B cell (primary cell): Measurements from ENCODE around the gene COL5A1. TPM values are rescaled to one million over a fixed set of nuclear protein-coding genes. Genes with fewer than 3 reads are reported as not detected.

ENCODE experiments used
- ATAC-seq: fragments of 200-7000 bp; cut with Tn5 transposase; one replicate; pipeline ENCODE4 v1.10.0; 2021; ENCODE audit warnings: low read depth, mild to moderate bottlenecking, moderate number of reproducible peaks, moderate library complexity
- CTCF ChIA-PET: fragments of 350-600 bp; sonication (Branson Sonifier 250); formaldehyde crosslinking; loops from one replicate; lab custom pipeline; 2021; ENCODE audit warnings: antibody characterized with exemption, inconsistent platforms; lab: Charles Lee
- POLR2A ChIA-PET: fragments of 350-600 bp; sonication (Branson Sonifier 250); formaldehyde crosslinking; loops from one replicate; lab custom pipeline; 2021; ENCODE audit warnings: antibody characterized with exemption; lab: Charles Lee
- DNase-seq: peaks from one replicate; pipeline ENCODE4 v3.0.0; 2013
- H2AFZ ChIP-seq: 2 replicates; pipeline ENCODE4 v1.6.1; 2012; ENCODE audit warnings: mild to moderate bottlenecking, low read depth, low read length; ENCODE audit not compliant: insufficient read depth, poor library complexity, severe bottlenecking
- H3K27ac ChIP-seq, 2 donors: 1 replicate in 1 of 2; 2 replicates in 1 of 2; pipeline ENCODE4 v1.5.1; 2012 to 2013; ENCODE audit warnings: low read length in 2 of 2, mild to moderate bottlenecking in 2 of 2, moderate library complexity in 1 of 2
- H3K27me3 ChIP-seq, 4 experiments: fragments of 200-600 bp in 1 of 4; sonication (generic) in 1 of 4; replicated peaks in 1 of 4; 1 replicate in 2 of 4; 2 replicates in 2 of 4; pipeline versions ENCODE4 v1.6.1 to v1.7.0; 2013 to 2016; ENCODE audit warnings: low read length in 3 of 4, mild to moderate bottlenecking in 2 of 4, mixed read lengths in 1 of 4, moderate library complexity in 1 of 4; ENCODE audit not compliant: insufficient read depth in 4 of 4, control insufficient read depth in 3 of 4; ENCODE audit errors: control extremely low read depth in 1 of 4
- H3K36me3 ChIP-seq, 2 experiments: replicated peaks in 1 of 2; 1 replicate in 1 of 2; 2 replicates in 1 of 2; pipeline versions ENCODE4 v1.6.1 to v1.7.1; 2013; ENCODE audit warnings: low read length in 1 of 2; ENCODE audit not compliant: insufficient read depth in 2 of 2, control insufficient read depth in 1 of 2; ENCODE audit errors: control extremely low read depth in 1 of 2, extremely low read depth in 1 of 2
- H3K4me1 ChIP-seq, 2 donors: fragments of 200-600 bp in 1 of 2; sonication (generic) in 1 of 2; 1 replicate in 1 of 2; 2 replicates in 1 of 2; pipeline versions ENCODE4 v1.5.1 to v1.6.1; 2013 to 2017; ENCODE audit warnings: low read length in 2 of 2; ENCODE audit not compliant: control insufficient read depth in 2 of 2, insufficient read depth in 2 of 2
- H3K4me2 ChIP-seq: replicated peaks from 2 replicates; pipeline ENCODE3; 2012; ENCODE audit warnings: mild to moderate bottlenecking, low read depth, low read length; ENCODE audit not compliant: poor library complexity, severe bottlenecking
- H3K4me3 ChIP-seq, 5 experiments: fragments of 200-600 bp in 1 of 5; sonication (generic) in 1 of 5; 1 replicate in 3 of 5; 2 replicates in 2 of 5; pipeline versions ENCODE4 v1.5.1 to v1.7.0; 2011 to 2016; ENCODE audit warnings: low read length in 4 of 5, mild to moderate bottlenecking in 4 of 5, low read depth in 2 of 5, control low read depth in 1 of 5, moderate library complexity in 1 of 5; ENCODE audit not compliant: insufficient read depth in 1 of 5; ENCODE audit errors: control extremely low read depth in 1 of 5, extremely low read depth in 1 of 5
- H3K79me2 ChIP-seq: fragments of 200-600 bp; sonication (generic); one replicate; pipeline ENCODE4 v1.6.0; 2016; ENCODE audit warnings: low read length; ENCODE audit not compliant: control insufficient read depth, insufficient read depth
- H3K9ac ChIP-seq: fragments of 200-600 bp; sonication (generic); 2 replicates; pipeline ENCODE4 v1.6.1; 2017; ENCODE audit warnings: mild to moderate bottlenecking, low read length, moderate library complexity
- H3K9me3 ChIP-seq, 3 donors: one replicate each; pipeline versions ENCODE4 v1.6.1 to v1.7.1; 2013; ENCODE audit warnings: low read length in 2 of 3; ENCODE audit not compliant: control insufficient read depth in 2 of 3, insufficient read depth in 1 of 3; ENCODE audit errors: control extremely low read depth in 1 of 3
- H4K20me1 ChIP-seq: 2 replicates; pipeline ENCODE4 v1.6.0; 2012; ENCODE audit warnings: mild to moderate bottlenecking, low read length; ENCODE audit not compliant: insufficient read depth, control insufficient read depth, poor library complexity, severe bottlenecking
- H3K27ac Mint-ChIP-seq: one replicate; pipeline ENCODE4 v1.8.0; 2021; ENCODE audit warnings: mixed read lengths
- H3K27me3 Mint-ChIP-seq: one replicate; pipeline ENCODE4 v1.8.0; 2021; ENCODE audit warnings: mixed read lengths
- H3K4me1 Mint-ChIP-seq: one replicate; pipeline ENCODE4 v1.8.0; 2021; ENCODE audit warnings: mixed read lengths
- H3K4me3 Mint-ChIP-seq: one replicate; pipeline ENCODE4 v1.8.0; 2021; ENCODE audit warnings: mixed read lengths
- H3K9me3 Mint-ChIP-seq: one replicate; pipeline ENCODE4 v1.8.0; 2022; ENCODE audit warnings: mixed read lengths; ENCODE audit not compliant: insufficient read depth
- CTCF ChIP-seq: fragments of 200-600 bp; IDR thresholded peaks from one replicate; pipeline ENCODE4 v1.8.0; 2022; ENCODE audit warnings: antibody characterized with exemption, mild to moderate bottlenecking
- EZH2 ChIP-seq: IDR thresholded peaks from 2 replicates; pipeline ENCODE4 v1.6.1; 2012; ENCODE audit warnings: borderline replicate concordance, low read depth, mild to moderate bottlenecking, moderate library complexity, low read length; ENCODE audit not compliant: insufficient read depth, poor library complexity, severe bottlenecking
- WGBS: methylation state at CpG from one replicate; pipeline ENCODE4 v1.1.5; 2013; ENCODE audit warnings: missing lambda C conversion rate; ENCODE audit not compliant: insufficient coverage; 5-methylcytosine and 5-hydroxymethylcytosine counted together
- intact Hi-C: fragments of 100-400 bp; cut with micrococcal nuclease; formaldehyde crosslinking; loops from one replicate; pipeline ENCODE4 v1.10.0; 2022
- polyA plus RNA-seq: library from polyadenylated mRNA; depleted of rRNA; stranded (reverse); fragments of >200 nt; gene quantifications from 2 replicates; pipeline ENCODE4 v1.2.3, GENCODE V29; 2012
- total RNA-seq, 2 donors: library from RNA; stranded (reverse); fragments of 120-200 nt in 1 of 2; gene quantifications; 1 replicate in 1 of 2; 2 replicates in 1 of 2; pipeline versions ENCODE4 v1.2.3 to v1.2.4, GENCODE V29; 2013 to 2022

COL5A1 gene
- total and polyA plus RNA-seq, 2 donors (not counting 1 experiment from before 2014, with no cell fraction given): 0.06 TPM; not detected in 1

DNA sequence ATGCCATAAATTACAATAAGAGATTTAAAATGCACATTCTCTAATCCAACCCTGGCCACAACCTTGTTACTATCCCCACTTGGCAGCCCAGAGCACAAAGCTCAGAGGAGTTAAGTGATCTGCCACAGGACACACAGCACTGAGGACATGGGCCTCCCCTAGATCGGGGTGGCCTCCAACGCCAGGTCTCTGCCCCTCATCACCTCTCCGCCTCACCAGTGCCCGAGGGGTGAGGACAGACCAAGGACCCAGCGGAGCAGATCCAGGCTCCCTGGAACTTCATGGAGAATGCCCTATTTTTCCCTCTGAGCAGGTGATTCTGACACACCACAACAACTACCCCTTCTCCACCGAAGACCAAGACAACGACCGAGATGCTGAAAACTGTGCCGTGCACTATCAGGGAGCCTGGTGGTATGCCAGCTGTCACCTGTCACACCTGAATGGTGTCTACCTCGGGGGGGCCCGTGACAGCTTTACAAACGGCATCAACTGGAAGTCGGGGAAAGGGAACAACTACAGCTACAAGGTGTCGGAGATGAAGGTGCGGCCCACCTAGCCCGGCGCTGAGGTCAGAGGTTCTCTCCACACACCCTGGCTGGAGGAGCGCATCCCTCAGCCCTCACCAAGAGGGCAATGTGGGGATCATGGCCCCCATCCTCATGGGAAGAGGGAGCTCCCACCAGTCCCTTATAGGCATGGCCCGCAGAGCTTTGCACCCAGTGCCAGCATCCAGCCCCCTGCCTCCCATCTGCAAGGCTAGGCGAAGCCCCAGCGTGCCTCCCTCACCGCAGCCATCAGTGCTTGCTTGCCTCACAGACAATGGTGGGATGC, 226.5 kb downstream of the COL5A1 start:
- no peak overlapping the region for H3K4me3 Mint-ChIP-seq
- TF ChIP-seq CTCF (no peak), EZH2 (no peak)

More for the DNA sequence above, 226.5 kb downstream of the COL5A1 start:
- H3K4me2 ChIP-seq: no peak overlapping the region
- intact Hi-C loops: no loop called here
- H3K9me3 ChIP-seq: peaks cover 2 to 57% (median 12%) of the 10 kb centered on the region in 3 donors
- H3K9me3 Mint-ChIP-seq: peaks cover 3% of the 10 kb centered on the region
- peaks cover 7 to 26% of the 10 kb centered on the region in 2 donors for H3K4me1 ChIP-seq
- CTCF ChIA-PET: interaction anchor here (0.6 kb wide), 1 partner anchor 418 kb away, joined by 3 read pairs; no protein-coding TSS in a partner anchor
- H3K27ac ChIP-seq: no peak overlapping the region
- H3K27me3 ChIP-seq: no peaks in the 10 kb centered on the region
- DNase-seq (no peak), ATAC-seq (no peak)
- H3K4me1 Mint-ChIP-seq: peaks cover 21% of the 10 kb centered on the region
- H3K27ac Mint-ChIP-seq: no peak overlapping the region
- H3K4me3 ChIP-seq: no peak overlapping the region
- H3K9ac ChIP-seq: no peak overlapping the region
- no peaks in the 10 kb centered on the region for H4K20me1 ChIP-seq
- 95% methylated on average over 22 of the region's 22 CpGs for WGBS
- H3K27me3 Mint-ChIP-seq: peaks cover 14% of the 10 kb centered on the region
- no peaks in the 10 kb centered on the region for H3K79me2 ChIP-seq
- H2AFZ ChIP-seq: no peak overlapping the region
- no peaks in the 10 kb centered on the region for H3K36me3 ChIP-seq
- POLR2A ChIA-PET: no interaction called here
